IPS DF 6.9 (cell line): ENCODE data around the gene ASL.

Experiments
- DNase-seq: peaks from one replicate; pipeline ENCODE4 v3.0.0-alpha.2; 2013; ENCODE audit warnings: low read depth, low spot score
- H3K27ac ChIP-seq: one replicate; pipeline ENCODE4 v1.5.1; 2013; ENCODE audit warnings: low read length, control low read depth
- H3K27me3 ChIP-seq: 2 replicates; pipeline ENCODE4 v1.6.1; 2013; ENCODE audit warnings: mild to moderate bottlenecking, low read length; ENCODE audit not compliant: control insufficient read depth, insufficient read depth
- H3K36me3 ChIP-seq: 2 replicates; pipeline ENCODE4 v1.6.1; 2013; ENCODE audit warnings: low read length; ENCODE audit not compliant: control insufficient read depth, insufficient read depth
- H3K4me1 ChIP-seq: 2 replicates; pipeline ENCODE4 v1.6.1; 2013; ENCODE audit warnings: low read length; ENCODE audit not compliant: control insufficient read depth, insufficient read depth
- H3K4me3 ChIP-seq: 2 replicates; pipeline ENCODE4 v1.5.1; 2013; ENCODE audit warnings: mild to moderate bottlenecking, low read length
- H3K9me3 ChIP-seq: 2 replicates; pipeline ENCODE4 v1.6.1; 2013; ENCODE audit warnings: low read length, inconsistent platforms; ENCODE audit not compliant: control insufficient read depth, insufficient read depth
- WGBS: extraction: QIAGEN DNeasy Blood & Tissue Kit; methylation state at CpG from one replicate; pipeline ENCODE4 v1.1.7; 2013; ENCODE audit warnings: mixed read lengths, missing lambda C conversion rate; ENCODE audit not compliant: insufficient read length, insufficient coverage; 5-methylcytosine and 5-hydroxymethylcytosine counted together

The ASL gene

DNA sequence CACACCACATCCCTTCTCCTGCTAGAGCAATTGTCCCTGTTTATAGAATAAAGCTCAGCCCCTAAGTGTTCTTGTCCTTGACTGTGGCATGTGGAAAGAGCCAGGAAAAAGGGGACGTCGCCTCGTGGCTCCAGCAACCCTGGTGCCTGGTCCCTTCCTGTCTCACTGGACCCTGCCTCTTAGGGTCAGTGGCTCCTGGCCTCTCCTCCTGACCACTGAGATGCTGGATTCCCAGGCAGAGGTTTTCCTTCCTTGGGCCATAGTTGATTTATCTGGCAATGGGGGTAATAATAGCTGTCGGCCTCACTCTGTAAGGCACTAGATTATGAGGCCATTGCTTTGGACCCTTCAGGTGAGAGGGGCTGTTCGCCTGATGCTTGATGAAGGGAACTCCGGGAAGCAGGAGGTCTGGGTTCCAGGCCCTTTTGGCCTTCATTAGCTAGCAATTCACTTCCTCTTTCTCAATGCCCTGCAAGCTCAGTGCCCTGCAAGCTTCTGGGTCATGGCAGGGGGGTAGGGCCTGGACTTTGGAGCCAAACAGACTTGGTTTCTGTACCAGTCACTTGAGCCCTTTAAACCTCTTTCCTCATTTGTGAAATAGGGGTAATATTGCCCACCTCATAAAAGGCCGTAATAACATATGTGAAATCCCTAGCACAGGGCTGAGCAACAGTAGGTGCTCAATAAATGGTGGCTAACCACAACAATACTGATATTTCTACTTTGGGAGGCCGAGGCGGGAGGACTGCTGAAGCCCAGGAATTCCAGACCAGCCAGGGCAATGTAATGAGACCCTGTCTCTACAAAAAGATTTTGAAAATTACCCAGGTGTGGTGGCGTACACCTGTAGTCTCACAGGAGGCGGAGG lies 1.1 kb downstream of the ASL start:
- Histone ChIP-seq H3K4me3 (peak overlapping the region; percentile 97; the same call in 1 of the 2 replicates), H3K27ac (no peak overlapping the region), H3K4me1 (peaks cover 2% of the 10 kb centered on the region), H3K27me3 (no peaks in the 10 kb centered on the region), H3K9me3 (no peaks in the 10 kb centered on the region), H3K36me3 (peaks cover under 1% of the 10 kb centered on the region; the same call in 1 of the 2 replicates)
- DNase-seq: no peak
- no CpG with 5 or more reads among the region's 11 CpGs for WGBS

DNA sequence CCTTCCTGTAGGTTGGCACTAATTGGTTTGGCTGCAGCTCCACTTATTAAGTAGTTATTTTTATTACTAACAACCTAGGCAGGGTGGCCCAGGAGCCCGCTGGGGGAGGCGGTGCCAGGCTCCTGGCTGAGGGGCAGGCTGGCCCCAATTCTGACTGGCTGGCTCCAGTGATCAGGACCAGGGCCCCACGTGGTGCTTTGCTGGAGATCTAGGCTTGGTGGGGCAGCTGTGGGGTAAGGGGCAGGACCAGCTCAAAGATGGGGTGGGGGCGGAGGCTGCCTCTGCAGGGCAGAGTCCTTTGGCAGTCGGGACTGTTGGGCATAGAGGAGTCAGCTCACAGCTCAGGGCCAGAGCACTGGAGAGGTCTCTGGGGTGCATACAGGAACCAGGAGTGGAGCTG lies 2.4 kb downstream of the ASL start:
- DNase-seq: no peak
- Histone ChIP-seq H3K4me1 (peaks cover 2% of the 10 kb centered on the region), H3K9me3 (no peaks in the 10 kb centered on the region), H3K36me3 (peaks cover 5% of the 10 kb centered on the region; the same call in 1 of the 2 replicates), H3K27ac (no peak overlapping the region), H3K4me3 (no peak overlapping the region), H3K27me3 (no peaks in the 10 kb centered on the region)
- WGBS: no CpG with 5 or more reads among the region's 5 CpGs

DNA sequence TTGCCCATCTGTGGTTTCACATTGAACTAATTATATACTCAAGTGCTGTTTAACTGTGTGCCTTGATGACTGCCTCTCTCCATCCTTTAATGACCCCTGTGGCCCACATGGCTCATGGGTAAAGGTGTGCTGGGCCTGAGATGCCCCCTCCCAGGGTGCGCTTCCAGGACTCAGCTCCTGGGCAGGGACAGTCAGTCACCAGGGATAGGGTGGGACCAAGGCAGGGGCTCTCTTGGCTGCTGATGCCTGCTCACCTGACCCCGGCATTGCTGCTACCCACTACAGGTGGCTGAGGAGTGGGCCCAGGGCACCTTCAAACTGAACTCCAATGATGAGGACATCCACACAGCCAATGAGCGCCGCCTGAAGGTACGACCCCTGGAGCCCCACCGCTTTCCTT lies 6.5 kb downstream of the ASL start:
- H3K9me3 ChIP-seq: no peaks in the 10 kb centered on the region
- H3K36me3 ChIP-seq: peaks cover 5% of the 10 kb centered on the region; the same call in 1 of the 2 replicates
- WGBS: no CpG with 5 or more reads among the region's 6 CpGs
- H3K4me1 ChIP-seq: no peaks in the 10 kb centered on the region
- no peak for DNase-seq
- H3K4me3 ChIP-seq: no peak overlapping the region
- no peaks in the 10 kb centered on the region for H3K27me3 ChIP-seq
- H3K27ac ChIP-seq: no peak overlapping the region

DNA sequence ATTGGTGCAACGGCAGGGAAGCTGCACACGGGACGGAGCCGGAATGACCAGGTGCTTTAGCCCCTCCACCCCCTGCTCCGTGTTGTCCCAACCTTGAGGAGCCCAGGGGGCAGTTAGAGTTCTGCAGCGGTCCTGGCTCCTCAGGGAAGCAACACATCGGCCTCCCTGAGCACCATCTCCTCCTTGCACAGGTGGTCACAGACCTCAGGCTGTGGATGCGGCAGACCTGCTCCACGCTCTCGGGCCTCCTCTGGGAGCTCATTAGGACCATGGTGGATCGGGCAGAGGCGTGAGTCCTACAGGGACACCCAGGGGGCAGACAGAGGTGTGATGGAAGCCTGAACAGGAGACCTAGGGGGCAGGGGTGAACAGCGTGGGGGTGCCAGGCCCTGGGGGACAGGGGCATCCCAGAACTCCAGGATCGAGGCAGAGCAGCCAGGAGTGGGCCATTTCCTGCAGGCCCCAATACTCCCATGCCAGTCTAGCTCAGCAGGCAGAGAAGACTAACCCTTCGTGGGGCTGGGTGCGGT lies 7.3 kb downstream of the ASL start:
- no CpG with 5 or more reads among the region's 16 CpGs for WGBS
- H3K4me3 ChIP-seq: no peak overlapping the region
- H3K36me3 ChIP-seq: peaks cover 6% of the 10 kb centered on the region; the same call in 1 of the 2 replicates
- H3K27ac ChIP-seq: no peak overlapping the region
- no peaks in the 10 kb centered on the region for H3K27me3 ChIP-seq
- H3K9me3 ChIP-seq: no peaks in the 10 kb centered on the region
- no peaks in the 10 kb centered on the region for H3K4me1 ChIP-seq
- no peak for DNase-seq

DNA sequence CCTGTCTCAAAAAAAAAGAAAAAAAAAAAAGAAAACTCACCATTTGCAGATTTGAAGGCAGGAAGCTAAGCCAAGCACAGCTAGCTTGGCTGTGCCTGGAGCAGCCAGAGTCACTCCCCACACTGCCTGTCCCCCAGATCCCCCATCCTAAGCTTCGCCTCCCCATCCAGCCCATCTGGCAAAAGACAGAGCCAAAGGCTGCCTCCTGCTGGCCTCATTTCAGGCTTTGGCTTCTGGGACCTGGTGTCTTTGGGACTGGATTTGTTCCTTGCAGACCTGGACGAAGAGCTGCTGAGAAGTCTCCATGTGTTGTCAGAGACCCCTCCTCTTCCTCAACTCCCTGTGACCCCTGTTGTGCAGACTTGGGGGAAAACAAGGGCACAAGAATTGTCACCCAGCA lies 8.1 kb downstream of the ASL start:
- WGBS: no CpG with 5 or more reads among the region's 2 CpGs

DNA sequence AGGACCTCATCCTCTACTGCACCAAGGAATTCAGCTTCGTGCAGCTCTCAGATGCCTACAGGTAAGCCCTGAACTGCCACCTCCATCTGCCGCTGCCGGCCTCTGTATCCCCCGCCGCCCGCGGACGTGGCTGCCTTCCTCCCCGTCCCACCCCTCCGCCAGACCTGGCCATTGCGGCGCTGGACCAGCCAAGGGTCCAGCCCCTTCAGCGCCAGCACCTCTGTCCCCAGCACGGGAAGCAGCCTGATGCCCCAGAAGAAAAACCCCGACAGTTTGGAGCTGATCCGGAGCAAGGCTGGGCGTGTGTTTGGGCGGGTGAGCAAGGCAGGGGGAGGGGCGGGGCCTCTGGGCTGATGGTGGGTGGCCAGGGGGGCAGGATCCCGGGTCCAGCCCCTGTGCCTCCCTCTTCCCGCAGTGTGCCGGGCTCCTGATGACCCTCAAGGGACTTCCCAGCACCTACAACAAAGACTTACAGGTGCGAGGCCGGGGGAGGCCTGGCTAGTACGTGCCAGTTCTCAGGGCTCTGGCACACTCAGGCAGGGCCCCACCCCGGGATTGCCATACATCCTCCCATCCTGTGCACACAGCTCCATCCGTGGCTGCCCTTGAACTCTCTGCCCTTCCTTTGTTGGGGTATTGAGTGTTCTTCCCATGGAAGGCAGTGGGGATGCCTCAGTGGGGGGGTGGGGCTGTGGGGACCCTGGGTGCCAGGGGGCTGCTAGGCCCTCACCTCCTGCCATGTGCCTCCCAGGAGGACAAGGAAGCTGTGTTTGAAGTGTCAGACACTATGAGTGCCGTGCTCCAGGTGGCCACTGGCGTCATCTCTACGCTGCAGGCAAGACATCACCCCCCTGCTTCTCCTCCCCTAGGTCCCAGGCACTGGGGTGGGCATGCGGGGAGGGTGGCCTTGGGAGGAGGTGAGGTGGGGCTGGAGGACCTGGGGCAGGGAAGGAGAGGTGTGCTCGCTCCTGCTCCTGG lies 13.5 kb downstream of the ASL start:
- Histone ChIP-seq H3K36me3 (peaks cover 6% of the 10 kb centered on the region; the same call in 1 of the 2 replicates), H3K4me3 (no peak overlapping the region), H3K27me3 (no peaks in the 10 kb centered on the region), H3K27ac (no peak overlapping the region), H3K4me1 (no peaks in the 10 kb centered on the region; the same call in 1 of the 2 replicates), H3K9me3 (no peaks in the 10 kb centered on the region)
- no CpG with 5 or more reads among the region's 32 CpGs for WGBS
- no peak for DNase-seq

More for the DNA sequence above, 8.1 kb downstream of the ASL start:
- no peak overlapping the region for H3K4me3 ChIP-seq
- DNase-seq: no peak
- H3K9me3 ChIP-seq: no peaks in the 10 kb centered on the region
- H3K27ac ChIP-seq: no peak overlapping the region
- H3K27me3 ChIP-seq: no peaks in the 10 kb centered on the region
- H3K4me1 ChIP-seq: no peaks in the 10 kb centered on the region
- H3K36me3 ChIP-seq: peaks cover 6% of the 10 kb centered on the region; the same call in 1 of the 2 replicates

DNA sequence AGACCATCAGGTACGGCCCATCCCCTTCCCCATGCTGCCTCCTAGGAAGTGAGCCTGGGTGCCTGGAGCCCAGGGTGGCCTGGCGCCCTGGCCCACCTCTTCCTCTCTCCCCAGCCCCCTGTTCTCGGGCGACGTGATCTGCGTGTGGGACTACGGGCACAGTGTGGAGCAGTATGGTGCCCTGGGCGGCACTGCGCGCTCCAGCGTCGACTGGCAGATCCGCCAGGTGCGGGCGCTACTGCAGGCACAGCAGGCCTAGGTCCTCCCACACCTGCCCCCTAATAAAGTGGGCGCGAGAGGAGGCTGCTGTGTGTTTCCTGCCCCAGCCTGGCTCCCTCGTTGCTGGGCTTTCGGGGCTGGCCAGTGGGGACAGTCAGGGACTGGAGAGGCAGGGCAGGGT lies 17.0 kb downstream of the ASL start:
- H3K4me3 ChIP-seq: no peak overlapping the region
- no CpG with 5 or more reads among the region's 19 CpGs for WGBS

DNA sequence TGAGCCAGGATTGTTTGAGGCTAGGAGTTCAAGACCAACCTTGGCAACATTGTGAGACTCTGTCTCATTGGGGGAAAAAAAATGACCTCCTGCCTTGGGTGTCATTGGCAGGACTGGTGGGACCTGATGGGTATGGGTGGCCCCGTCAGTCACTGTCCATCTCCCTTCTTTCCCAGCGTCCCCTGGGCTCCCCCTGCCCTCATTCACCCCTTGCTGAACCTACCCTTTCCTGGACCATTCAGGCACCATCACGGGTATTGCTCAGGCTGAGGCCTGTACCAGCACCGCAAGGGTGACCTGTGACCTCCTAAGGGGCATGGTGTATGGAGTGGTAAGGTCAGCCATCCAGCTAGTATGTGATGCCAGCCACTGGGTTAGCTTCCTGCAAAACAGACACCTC lies 19.4 kb downstream of the ASL start:
- whole genome bisulfite sequencing: no CpG with 5 or more reads among the region's 4 CpGs
- Histone ChIP-seq H3K4me3 (no peak overlapping the region), H3K27ac (no peak overlapping the region), H3K36me3 (peaks cover 5% of the 10 kb centered on the region; the same call in 1 of the 2 replicates), H3K9me3 (no peaks in the 10 kb centered on the region), H3K4me1 (no peaks in the 10 kb centered on the region), H3K27me3 (no peaks in the 10 kb centered on the region)
- no peak for DNase-seq

More for the DNA sequence above, 17.0 kb downstream of the ASL start:
- Histone ChIP-seq H3K4me1 (no peaks in the 10 kb centered on the region; the same call in 1 of the 2 replicates), H3K9me3 (no peaks in the 10 kb centered on the region), H3K27me3 (no peaks in the 10 kb centered on the region), H3K36me3 (peaks cover 5% of the 10 kb centered on the region; the same call in 1 of the 2 replicates), H3K27ac (no peak overlapping the region)
- no peak for DNase-seq

DNA sequence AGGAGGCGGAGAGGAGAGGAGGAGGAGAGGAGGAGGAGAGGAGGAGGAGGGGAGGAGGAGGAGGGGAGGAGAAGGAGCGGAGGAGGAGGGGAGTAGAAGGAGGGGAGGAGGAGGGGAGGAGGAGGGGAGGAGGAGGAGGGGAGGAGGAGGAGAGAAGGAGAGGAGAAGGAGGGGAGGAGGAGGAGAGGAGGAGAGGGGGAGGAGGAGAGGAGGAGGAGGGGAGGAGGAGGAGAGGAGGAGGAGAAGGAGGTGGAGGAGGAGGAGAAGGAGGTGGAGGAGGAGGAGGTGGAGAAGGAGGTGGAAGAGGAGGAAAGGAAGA lies 23.6 kb downstream of the ASL start:
- no peak for DNase-seq
- Histone ChIP-seq H3K4me1 (no peaks in the 10 kb centered on the region), H3K27ac (no peak overlapping the region), H3K27me3 (no peaks in the 10 kb centered on the region), H3K4me3 (no peak overlapping the region), H3K9me3 (no peaks in the 10 kb centered on the region), H3K36me3 (no peaks in the 10 kb centered on the region)
- no CpG with 5 or more reads among the region's 2 CpGs for WGBS
